SK-N-MC (cell line): Measurements from ENCODE around the gene OR2T34.

ENCODE experiments used
- EZH2 ChIP-seq: fragments of 200-600 bp; sonication (generic); IDR thresholded peaks from one replicate; pipeline ENCODE4 v1.6.1; 2017; ENCODE audit warnings: antibody characterized with exemption
- POLR2AphosphoS5 ChIP-seq: IDR thresholded peaks from 2 replicates; pipeline ENCODE4 v1.6.1; 2012; ENCODE audit warnings: mild to moderate bottlenecking, low read depth, low read length, borderline replicate concordance

DNA sequence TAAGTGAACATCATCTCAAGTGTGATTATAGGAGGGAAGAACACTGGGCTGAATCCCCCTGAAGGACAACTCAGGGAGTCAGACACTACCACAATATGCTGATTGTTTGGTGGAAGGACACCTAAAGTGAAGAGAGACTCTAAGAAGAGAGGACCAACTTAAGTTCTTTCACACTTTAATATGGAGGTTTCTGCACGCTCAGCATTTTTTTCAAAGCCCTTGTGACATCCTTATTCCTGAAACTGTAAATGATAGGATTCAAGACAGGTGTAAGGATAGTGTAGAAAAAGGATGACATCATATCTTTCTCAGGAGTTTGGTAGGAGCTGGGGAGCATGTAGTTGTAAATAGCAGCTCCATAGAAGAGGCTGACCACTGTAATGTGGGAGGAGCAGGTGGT lies 18.1 kb upstream of the OR2T34 start:
- TF ChIP-seq POLR2AphosphoS5 = no peak
- no peak for TF ChIP-seq EZH2
